Vagina (tissue), 2 donors: ENCODE results near the gene ZP4.

Source experiments
- CTCF ChIP-seq, 3 experiments: fragments of 450-650 bp in 2 of 3; fragments of 200-600 bp in 1 of 3; sonication (generic) in 1 of 3; IDR thresholded peaks; one replicate each; pipeline ENCODE4 v1.5.1; 2017 to 2019; ENCODE audit warnings: antibody characterized with exemption in 3 of 3, mild to moderate bottlenecking in 2 of 3, moderate library complexity in 2 of 3
- POLR2A ChIP-seq, 2 donors: fragments of 450-650 bp; IDR thresholded peaks; one replicate each; pipeline ENCODE4 v1.6.1; 2017; ENCODE audit warnings: antibody characterized with exemption in 2 of 2, mild to moderate bottlenecking in 2 of 2, moderate library complexity in 2 of 2
- POLR2AphosphoS5 ChIP-seq, 2 donors: sonication (generic); formaldehyde crosslinking; IDR thresholded peaks; one replicate each; pipeline ENCODE4 v1.9.0; 2017; ENCODE audit warnings: antibody characterized with exemption in 2 of 2, mild to moderate bottlenecking in 2 of 2, low read depth in 1 of 2; ENCODE audit not compliant: insufficient read depth in 1 of 2

GRCh38 chr1:237890822-237891221, at the start of gene ZP4:
- TF ChIP-seq CTCF (IDR thresholded peaks at IDR 0.05): no peak
- no peak for TF ChIP-seq POLR2A (IDR thresholded peaks at IDR 0.05)
- TF ChIP-seq POLR2AphosphoS5 (IDR thresholded peaks at IDR 0.05; ENCODE audit: insufficient read depth in 1 of 2, low read depth in 1 of 2): no peak
